Stimulated activated CD4-positive, alpha-beta T cell treated with anti-CD3 and anti-CD28 coated beads, Interleukin-15, amount 100 ng/mL, for 1 hour (primary cell): ENCODE results near the gene TBC1D30.
"Not testable (repeated sequence)": the region's sequence is repeated elsewhere in the genome, so short reads cannot be mapped to it uniquely, and the experiment has no call there.

Experiments
- DNase-seq, 2 donors: peaks; one replicate each; pipeline ENCODE4 v3.0.0-alpha.2; 2020; ENCODE audit warnings: low read depth in 1 of 2, low spot score in 1 of 2

The TBC1D30 gene, protein sequence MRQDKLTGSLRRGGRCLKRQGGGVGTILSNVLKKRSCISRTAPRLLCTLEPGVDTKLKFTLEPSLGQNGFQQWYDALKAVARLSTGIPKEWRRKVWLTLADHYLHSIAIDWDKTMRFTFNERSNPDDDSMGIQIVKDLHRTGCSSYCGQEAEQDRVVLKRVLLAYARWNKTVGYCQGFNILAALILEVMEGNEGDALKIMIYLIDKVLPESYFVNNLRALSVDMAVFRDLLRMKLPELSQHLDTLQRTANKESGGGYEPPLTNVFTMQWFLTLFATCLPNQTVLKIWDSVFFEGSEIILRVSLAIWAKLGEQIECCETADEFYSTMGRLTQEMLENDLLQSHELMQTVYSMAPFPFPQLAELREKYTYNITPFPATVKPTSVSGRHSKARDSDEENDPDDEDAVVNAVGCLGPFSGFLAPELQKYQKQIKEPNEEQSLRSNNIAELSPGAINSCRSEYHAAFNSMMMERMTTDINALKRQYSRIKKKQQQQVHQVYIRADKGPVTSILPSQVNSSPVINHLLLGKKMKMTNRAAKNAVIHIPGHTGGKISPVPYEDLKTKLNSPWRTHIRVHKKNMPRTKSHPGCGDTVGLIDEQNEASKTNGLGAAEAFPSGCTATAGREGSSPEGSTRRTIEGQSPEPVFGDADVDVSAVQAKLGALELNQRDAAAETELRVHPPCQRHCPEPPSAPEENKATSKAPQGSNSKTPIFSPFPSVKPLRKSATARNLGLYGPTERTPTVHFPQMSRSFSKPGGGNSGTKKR

DNA sequence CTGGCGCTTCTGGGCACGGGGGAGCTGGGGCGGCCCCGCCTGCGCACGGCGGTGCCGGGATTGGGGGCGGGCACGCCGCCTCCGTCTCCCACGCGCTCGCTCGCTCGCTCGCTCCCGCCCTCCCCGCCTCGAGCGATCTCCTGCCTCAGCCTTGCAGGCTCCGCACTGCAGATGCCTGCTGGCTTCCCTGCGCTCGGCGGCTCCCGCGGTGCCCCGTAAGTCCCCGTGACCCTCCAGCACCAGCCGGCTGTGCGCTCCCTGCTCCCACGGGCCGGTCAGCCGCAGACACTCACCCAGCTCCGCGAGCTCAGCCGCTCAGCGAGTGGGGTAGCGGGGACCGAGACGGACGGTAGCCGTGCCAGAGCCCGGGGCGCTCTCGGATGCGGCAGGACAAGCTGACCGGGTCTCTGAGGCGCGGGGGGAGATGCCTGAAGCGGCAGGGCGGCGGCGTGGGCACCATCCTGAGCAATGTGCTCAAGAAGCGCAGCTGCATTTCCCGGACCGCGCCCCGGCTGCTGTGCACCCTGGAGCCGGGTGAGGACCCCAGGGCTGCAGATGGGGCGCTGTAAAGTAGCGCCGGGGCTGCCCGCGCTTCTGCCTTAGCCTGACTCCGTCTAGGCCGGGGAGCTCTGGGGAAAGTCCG lies at the start of gene TBC1D30:
Gene TBC1D30, plus strand, starts transcription at position 148 of the 643 bp plus-strand sequence. Its CDS starts 233 bp downstream, at position 381.
- no peak for DNase-seq

DNA sequence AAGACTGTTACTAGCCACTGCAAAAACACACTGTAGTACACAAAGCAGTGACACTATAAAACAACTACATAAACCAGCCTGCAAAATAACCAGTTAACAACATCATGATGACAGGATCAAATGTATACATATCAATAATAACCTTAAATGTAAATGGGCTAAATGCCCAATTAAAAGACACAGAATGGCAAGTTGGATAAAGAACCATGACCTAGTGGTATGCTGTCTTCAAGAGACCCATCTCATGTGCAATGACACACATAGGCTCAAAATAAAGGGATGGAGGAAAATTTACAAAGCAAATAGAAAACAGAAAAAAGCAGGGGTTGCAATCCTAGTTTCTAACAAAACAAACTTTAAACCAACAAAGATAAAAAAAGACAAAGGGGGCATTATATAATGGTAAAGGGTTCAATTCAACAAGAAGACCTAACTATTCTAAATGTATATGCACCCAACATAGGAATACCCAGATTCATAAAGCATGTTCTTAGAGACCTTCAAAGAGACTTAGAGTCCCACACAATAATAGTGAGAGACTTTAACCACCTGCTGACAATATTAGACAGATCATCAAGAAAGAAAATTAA lies 49.2 kb upstream of the TBC1D30 start:
- DNase-seq: not testable (repeated sequence)

DNA sequence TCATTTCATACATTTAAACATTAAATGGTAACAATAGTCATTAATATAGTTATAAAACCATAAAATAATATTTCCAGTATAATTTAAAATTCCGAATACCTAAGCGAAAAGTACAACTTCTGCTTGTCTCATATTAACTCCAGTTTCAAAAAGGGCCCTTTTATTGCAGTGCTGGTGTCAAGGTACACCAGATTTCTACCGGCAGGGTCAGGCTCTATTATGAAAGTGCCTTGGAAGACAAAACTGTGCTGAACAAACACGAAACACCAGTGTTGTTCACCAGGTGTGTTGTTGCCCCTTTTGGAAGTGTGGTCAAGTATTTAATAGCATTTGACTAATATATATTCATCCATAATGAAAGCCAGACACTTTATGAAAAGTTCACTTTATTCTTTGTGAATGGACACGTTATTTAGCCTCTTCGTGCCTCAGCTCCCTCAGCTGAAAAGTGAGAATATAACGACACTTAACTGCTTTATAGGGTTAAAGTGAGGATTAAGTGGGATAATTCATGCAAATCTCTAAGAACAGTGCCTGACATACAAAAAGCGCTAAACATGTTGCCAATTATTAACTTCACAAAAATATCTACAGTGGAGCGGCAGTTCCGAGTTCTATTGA lies 45.0 kb upstream of the TBC1D30 start:
- no peak for DNase-seq

DNA sequence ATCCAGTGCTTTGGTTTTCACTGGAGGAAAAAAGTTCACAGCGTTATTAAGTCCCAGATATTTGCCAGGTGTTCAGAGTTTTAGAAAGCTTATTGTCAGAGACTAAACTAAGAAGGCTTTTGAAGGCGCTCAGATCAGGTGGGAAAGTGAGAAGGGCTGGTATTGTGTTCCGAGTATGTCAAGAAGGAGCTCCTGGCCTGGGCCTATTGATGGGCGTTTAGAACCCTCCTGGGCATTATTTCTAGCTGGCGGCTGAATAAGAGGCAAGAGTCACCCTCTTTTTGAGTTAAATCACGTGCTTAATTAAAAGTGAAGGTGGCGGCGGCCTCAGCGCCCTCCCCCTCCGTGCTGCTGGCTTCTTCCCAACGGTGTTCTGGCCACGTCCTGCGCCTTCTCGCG lies 44.3 kb upstream of the TBC1D30 start:
- no peak for DNase-seq

DNA sequence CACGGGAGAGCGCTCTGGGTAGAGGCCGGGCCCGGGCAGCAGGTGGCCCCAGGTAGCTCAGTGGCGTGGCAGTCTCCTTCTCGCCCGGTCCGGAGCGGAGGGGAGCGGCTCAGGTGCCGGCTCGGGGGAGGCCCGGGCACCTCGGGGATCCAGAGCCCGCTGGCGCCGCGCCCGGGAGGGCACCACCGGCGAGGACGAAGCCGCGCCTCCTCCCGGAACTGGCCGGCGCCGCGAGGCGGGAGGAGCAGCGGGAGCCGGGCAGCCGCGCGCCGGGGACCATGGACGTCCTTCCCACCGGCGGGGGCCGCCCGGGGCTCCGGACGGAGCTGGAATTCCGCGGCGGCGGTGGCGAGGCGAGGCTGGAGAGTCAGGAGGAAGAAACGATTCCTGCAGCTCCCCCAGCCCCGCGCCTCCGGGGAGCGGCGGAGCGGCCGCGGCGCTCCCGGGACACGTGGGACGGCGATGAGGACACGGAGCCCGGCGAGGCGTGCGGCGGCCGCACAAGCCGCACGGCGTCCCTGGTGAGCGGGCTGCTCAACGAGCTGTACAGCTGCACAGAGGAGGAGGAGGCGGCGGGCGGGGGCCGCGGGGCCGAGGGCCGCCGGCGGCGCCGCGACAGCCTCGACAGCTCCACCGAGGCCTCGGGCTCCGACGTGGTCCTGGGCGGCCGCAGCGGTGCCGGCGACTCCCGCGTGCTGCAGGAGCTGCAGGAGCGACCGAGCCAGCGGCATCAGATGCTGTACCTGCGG lies 43.7 kb upstream of the TBC1D30 start:
- DNase-seq: no peak

- DNase-seq: no peak
These were observed 42.9 kb upstream of the TBC1D30 start for GRCh38 chr12:64781280-64782190.

DNA sequence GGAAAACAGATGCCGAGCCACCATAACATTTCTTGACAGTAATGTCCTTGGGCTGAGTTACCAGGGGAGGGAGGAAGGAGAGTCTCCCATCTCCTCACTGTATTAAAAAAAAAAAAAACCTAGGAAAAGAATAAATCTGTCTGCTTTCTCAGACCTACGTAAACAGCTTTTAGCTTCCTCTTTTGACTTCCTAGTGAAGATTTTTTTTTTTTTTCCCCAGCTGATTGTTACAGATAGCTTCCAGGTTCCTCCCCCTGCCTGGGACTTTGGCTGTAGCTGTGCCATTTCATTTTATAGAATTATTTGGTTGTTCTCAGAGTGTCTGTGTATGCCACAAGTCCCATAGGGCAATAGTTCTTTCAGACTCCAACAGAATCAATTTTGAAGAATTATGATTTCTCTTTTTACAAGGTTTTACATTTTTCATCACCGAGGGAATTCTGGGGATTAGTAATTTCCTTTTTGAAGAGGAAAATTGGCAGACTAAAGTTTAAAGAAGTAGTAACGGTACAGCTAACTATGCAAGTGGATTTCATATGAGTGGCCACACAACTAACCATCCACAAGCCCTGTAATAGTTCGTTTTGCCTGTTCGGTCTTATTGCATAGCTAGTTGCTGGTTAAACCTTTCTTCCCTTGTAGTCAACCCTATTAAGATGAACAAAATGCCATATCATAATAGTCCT lies 42.1 kb upstream of the TBC1D30 start:
- no peak for DNase-seq

- no peak for DNase-seq
These were observed 38.6 kb upstream of the TBC1D30 start for GRCh38 chr12:64785838-64786237.

DNA sequence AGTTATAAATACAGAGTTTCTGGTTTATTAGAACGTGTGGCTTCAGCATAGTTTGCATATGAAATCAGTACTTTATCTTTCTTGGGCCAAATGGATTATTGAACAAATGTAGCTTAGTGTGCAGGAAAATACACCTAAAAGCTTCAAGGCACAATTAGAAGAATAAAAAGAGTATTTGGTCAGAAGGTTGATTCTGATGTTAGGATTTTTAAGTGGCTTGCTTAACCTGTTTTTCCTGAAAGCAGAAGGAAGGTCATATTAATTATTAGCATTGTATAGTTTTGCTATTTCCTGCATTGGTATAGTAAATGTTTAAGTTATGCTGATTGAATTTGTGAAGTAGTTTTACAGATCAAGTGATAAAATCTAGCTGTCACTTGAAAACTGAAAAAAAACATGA lies 34.3 kb upstream of the TBC1D30 start:
- no peak for DNase-seq

- no peak for DNase-seq
These were observed 33.4 kb upstream of the TBC1D30 start for GRCh38 chr12:64791036-64791435.

GRCh38 chr12:64792128-64792527 lies 32.3 kb upstream of the TBC1D30 start:
- no peak for DNase-seq

DNA sequence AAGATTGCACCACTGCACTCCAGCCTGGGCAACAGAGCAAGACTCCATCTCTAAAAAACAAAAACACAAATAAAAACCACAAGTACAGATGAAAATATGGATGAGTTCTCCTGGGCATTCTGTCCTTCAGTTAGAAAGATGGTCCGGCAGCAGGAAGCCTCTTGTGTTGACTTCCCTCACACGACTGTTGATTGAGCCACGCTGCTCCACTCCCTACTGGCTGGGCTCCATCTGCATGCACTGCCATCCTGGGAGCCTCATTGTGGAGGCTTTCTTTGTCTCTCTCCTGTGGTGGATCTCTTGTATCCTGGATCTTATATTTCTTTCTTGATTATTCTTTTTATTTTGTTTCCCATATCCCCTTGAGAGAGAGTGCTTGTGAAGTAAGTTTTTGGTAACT lies 30.8 kb upstream of the TBC1D30 start:
- DNase-seq: no peak

DNA sequence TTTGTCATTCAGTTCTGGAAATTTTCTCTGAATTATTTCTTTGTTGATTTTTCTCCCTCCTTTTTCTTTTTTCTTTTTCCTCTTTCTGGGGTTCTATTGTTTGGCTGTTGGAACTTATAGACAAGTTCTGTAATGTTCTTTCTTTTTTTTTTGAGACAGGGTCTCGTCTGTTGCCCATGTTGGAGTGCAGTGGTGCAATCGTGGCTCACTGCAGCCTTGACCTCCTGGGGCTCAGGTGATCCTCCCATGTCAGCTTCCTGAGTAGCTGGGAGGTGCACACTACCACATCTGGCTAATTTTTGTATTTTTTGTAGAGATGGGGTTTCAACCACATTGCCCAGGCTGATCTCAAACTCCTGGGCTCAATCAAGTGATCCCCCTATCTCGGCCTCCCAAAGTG lies 30.1 kb upstream of the TBC1D30 start:
- DNase-seq: no peak

GRCh38 chr12:64796205-64796845 lies 28.1 kb upstream of the TBC1D30 start:
- no peak for DNase-seq

GRCh38 chr12:64797156-64797555 lies 27.3 kb upstream of the TBC1D30 start:
- no peak for DNase-seq

DNA sequence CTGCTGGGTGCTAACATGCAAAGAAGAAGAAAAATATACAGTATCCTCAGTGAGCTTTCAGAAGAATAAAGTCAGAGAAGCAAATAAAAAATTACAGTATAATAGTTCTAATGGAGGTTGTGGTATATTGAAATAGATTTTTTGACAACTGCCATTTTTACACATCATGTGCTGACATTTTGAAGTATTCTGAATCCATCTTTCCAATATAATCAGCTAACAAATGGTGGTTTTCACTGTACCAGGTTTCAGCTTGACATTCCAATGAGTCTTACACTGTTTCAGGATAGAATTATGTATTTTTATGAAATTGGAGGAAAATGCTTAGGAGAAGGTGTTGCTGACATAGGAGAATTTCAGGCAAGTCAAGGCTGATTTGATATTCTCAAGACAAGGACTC lies 26.3 kb upstream of the TBC1D30 start:
- no peak for DNase-seq

GRCh38 chr12:64800640-64801039 lies 23.8 kb upstream of the TBC1D30 start:
- no peak for DNase-seq

DNA sequence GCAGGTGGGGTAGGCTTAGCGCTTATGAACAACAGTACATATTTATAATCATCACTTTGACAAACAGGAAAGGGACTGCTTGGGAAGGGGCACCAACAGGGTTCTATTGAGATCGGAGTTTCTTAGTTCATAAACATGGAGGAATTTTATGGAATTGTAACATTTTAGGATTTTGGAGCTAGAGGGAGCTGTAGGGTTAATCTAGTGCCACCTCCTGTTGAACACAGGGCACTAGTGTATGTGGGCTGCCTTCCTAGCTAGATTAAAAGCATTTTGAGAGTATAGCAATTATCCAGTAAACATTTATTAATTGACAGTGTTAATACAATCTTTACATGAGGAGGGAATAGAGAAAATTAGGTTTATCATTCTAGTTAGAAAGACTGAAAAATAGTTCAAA lies 23.1 kb upstream of the TBC1D30 start:
- no peak for DNase-seq
